ENCODE measurements around the gene LBHD2. TPM values are rescaled to one million over a fixed set of nuclear protein-coding genes. Genes with fewer than 3 reads are reported as not detected.

LBHD2 gene
- polyA plus RNA-seq, 3 donors from 2014 or later = not detected

- Mint-ChIP-seq H3K9me3 (no peaks in the 10 kb centered on the region), H3K4me1 (peaks cover 4 to 5% of the 10 kb centered on the region in 2 donors), H3K36me3 (no peaks in the 10 kb centered on the region), H3K4me3 (peak overlapping the region; percentile 21 to 64 (median 44)), H3K27ac (no peak overlapping the region), H3K27me3 (ENCODE audit: low read depth in 3 of 3) (peaks cover 0 to 9% (median 1%) of the 10 kb centered on the region in 3 donors)
- no peak for DNase-seq
These were observed 6.5 kb downstream of the LBHD2 start for GRCh38 chr14:103090481-103091020.

- peak; percentile 76 to 78 (median 76) for DNase-seq
- Mint-ChIP-seq H3K9me3 (no peaks in the 10 kb centered on the region), H3K4me3 (peak overlapping the region; percentile 21 to 64 (median 44)), H3K27ac (peak overlapping the region in 1 of 6 donors; percentile 28), H3K36me3 (no peaks in the 10 kb centered on the region), H3K27me3 (ENCODE audit: low read depth in 3 of 3) (peaks cover 0 to 9% (median 0%) of the 10 kb centered on the region in 3 donors), H3K4me1 (peaks cover 4 to 5% of the 10 kb centered on the region in 2 donors)
These were observed 7.3 kb downstream of the LBHD2 start for GRCh38 chr14:103091041-103091882.

- H3K9me3 Mint-ChIP-seq = no peaks in the 10 kb centered on the region
- peaks cover 0 to 9% (median 3%) of the 10 kb centered on the region in 3 donors for H3K27me3 Mint-ChIP-seq (ENCODE audit: low read depth in 3 of 3)
- peak overlapping the region in 4 of 5 donors; percentile 18 to 33 (median 30) for H3K4me3 Mint-ChIP-seq
- no peaks in the 10 kb centered on the region for H3K36me3 Mint-ChIP-seq
- H3K27ac Mint-ChIP-seq = peak overlapping the region in 1 of 6 donors; percentile 11
- no peak for DNase-seq
- H3K4me1 Mint-ChIP-seq = peaks cover 4 to 5% of the 10 kb centered on the region in 2 donors
These were observed 7.8 kb downstream of the LBHD2 start for GRCh38 chr14:103091883-103092222.

- DNase-seq = no peak
- Mint-ChIP-seq H3K4me1 (peaks cover 4 to 5% of the 10 kb centered on the region in 2 donors), H3K36me3 (no peaks in the 10 kb centered on the region), H3K27ac (no peak overlapping the region), H3K4me3 (no peak overlapping the region), H3K27me3 (ENCODE audit: low read depth in 3 of 3) (peaks cover 0 to 9% (median 3%) of the 10 kb centered on the region in 3 donors), H3K9me3 (no peaks in the 10 kb centered on the region)
These were observed 9.9 kb downstream of the LBHD2 start for GRCh38 chr14:103093856-103094405.

- H3K4me1 Mint-ChIP-seq = peaks cover 4 to 5% of the 10 kb centered on the region in 2 donors
These were observed 10.6 kb downstream of the LBHD2 start, which contains the start of gene EXOC3L4 for GRCh38 chr14:103094406-103095209. EXOC3L4 (plus strand) TSS chr14:103094725; CDS start chr14:103100220, 5,495 bp downstream.

GRCh38 chr14:103095210-103095778, 11.3 kb downstream of the LBHD2 start:
- DNase-seq = no peak
- H3K4me1 Mint-ChIP-seq = peaks cover 4 to 5% of the 10 kb centered on the region in 2 donors
- no peaks in the 10 kb centered on the region for H3K36me3 Mint-ChIP-seq
- H3K4me3 Mint-ChIP-seq = no peak overlapping the region
- H3K9me3 Mint-ChIP-seq = no peaks in the 10 kb centered on the region
- H3K27me3 Mint-ChIP-seq (ENCODE audit: low read depth in 3 of 3) = peaks cover 0 to 9% (median 3%) of the 10 kb centered on the region in 3 donors
- no peak overlapping the region for H3K27ac Mint-ChIP-seq

More at GRCh38 chr14:103094406-103095209, 10.6 kb downstream of the LBHD2 start, which contains the start of gene EXOC3L4:
- Mint-ChIP-seq H3K27me3 (ENCODE audit: low read depth in 3 of 3) (peaks cover 0 to 9% (median 3%) of the 10 kb centered on the region in 3 donors), H3K4me3 (no peak within 1 kb of the TSS), H3K27ac (peak within 1 kb of the TSS in 1 of 6 donors; percentile 7), H3K36me3 (no peaks in the 10 kb centered on the region), H3K9me3 (no peaks in the 10 kb centered on the region)
- DNase-seq = no peak

- Mint-ChIP-seq H3K36me3 (no peaks in the 10 kb centered on the region), H3K4me3 (no peak overlapping the region), H3K9me3 (no peaks in the 10 kb centered on the region), H3K4me1 (no peaks in the 10 kb centered on the region), H3K27ac (no peak overlapping the region), H3K27me3 (ENCODE audit: low read depth in 3 of 3) (peaks cover 2 to 5% (median 3%) of the 10 kb centered on the region in 3 donors)
- no peak for DNase-seq
These were observed 12.4 kb downstream of the LBHD2 start for GRCh38 chr14:103096387-103096786.

- H3K4me1 Mint-ChIP-seq = no peaks in the 10 kb centered on the region
- no peak overlapping the region for H3K4me3 Mint-ChIP-seq
- no peak overlapping the region for H3K27ac Mint-ChIP-seq
- H3K27me3 Mint-ChIP-seq (ENCODE audit: low read depth in 3 of 3) = peaks cover 0 to 5% (median 2%) of the 10 kb centered on the region in 3 donors
- no peaks in the 10 kb centered on the region for H3K36me3 Mint-ChIP-seq
- no peak for DNase-seq
- no peaks in the 10 kb centered on the region for H3K9me3 Mint-ChIP-seq
These were observed 13.4 kb downstream of the LBHD2 start for GRCh38 chr14:103097244-103097993.

- no peak for DNase-seq
- H3K4me1 Mint-ChIP-seq = no peaks in the 10 kb centered on the region
- no peak overlapping the region for H3K4me3 Mint-ChIP-seq
- H3K27ac Mint-ChIP-seq = no peak overlapping the region
- H3K27me3 Mint-ChIP-seq (ENCODE audit: low read depth in 3 of 3) = peaks cover 0 to 5% (median 2%) of the 10 kb centered on the region in 3 donors
- no peaks in the 10 kb centered on the region for H3K36me3 Mint-ChIP-seq
- no peaks in the 10 kb centered on the region for H3K9me3 Mint-ChIP-seq
These were observed 14.3 kb downstream of the LBHD2 start for GRCh38 chr14:103097994-103098957.

GRCh38 chr14:103099081-103099732, 15.2 kb downstream of the LBHD2 start:
- DNase-seq = no peak
- H3K9me3 Mint-ChIP-seq = no peaks in the 10 kb centered on the region
- peaks cover 0 to 2% of the 10 kb centered on the region in 2 donors for H3K4me1 Mint-ChIP-seq
- H3K4me3 Mint-ChIP-seq = no peak overlapping the region
- peaks cover 0 to 7% (median 2%) of the 10 kb centered on the region in 3 donors for H3K27me3 Mint-ChIP-seq (ENCODE audit: low read depth in 3 of 3)
- H3K36me3 Mint-ChIP-seq = no peaks in the 10 kb centered on the region
- no peak overlapping the region for H3K27ac Mint-ChIP-seq

- Mint-ChIP-seq H3K4me3 (no peak overlapping the region), H3K27me3 (ENCODE audit: low read depth in 3 of 3) (peaks cover 0 to 7% (median 2%) of the 10 kb centered on the region in 3 donors), H3K4me1 (peaks cover 0 to 2% of the 10 kb centered on the region in 2 donors), H3K27ac (no peak overlapping the region), H3K9me3 (no peaks in the 10 kb centered on the region), H3K36me3 (no peaks in the 10 kb centered on the region)
- no peak for DNase-seq
These were observed 15.8 kb downstream of the LBHD2 start for GRCh38 chr14:103099733-103100280.

Measured in immature natural killer cell (primary cell).